Astrocyte (in vitro differentiated cells and primary cell): ENCODE data around the gene SHB.

ENCODE experiments used
- EZH2 ChIP-seq: IDR thresholded peaks from 2 replicates; pipeline ENCODE4 v1.6.1; 2012; ENCODE audit warnings: mild to moderate bottlenecking, low read length, inconsistent platforms; ENCODE audit not compliant: insufficient read depth
- TF ChIP-seq, protein P1 (sequence below): IDR thresholded peaks from 2 replicates; pipeline ENCODE4 v1.5.1; 2011; ENCODE audit warnings: low read depth, mild to moderate bottlenecking, inconsistent platforms, low read length, moderate library complexity; ENCODE audit not compliant: insufficient read depth

DNA sequence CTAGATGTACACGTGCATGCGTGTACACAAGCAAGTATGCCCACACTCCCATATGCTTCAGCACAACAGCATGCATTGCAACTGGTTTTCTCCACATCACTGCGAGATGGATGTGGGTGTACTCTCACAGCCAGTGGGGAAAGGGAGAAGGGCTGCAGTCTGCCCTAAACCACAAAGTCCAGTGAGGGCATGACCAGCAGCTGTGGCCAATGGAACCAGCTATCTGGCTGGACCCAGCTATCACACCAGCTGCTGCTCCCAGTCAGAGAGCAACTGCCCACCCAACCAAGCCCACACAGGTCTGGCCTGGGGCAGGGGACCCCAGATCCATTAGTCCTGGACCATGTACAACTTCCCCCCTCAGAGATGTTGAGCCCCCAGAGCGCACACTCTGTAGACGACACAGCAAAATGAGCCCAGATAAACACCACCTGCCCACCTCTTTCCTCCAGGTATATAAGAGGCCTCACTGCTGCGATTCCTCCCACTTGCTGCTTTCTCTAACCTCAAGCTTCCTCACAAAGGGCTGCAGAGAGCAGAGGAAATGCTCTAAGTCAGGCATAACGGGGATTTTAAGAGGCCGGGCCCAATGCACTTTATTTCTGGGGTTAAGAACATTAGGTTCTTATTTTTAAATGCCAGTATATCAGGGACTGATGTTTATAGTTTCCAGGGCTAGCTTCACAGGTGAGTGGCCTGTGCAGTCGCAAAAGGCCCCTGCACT lies 39.0 kb downstream of the SHB start:
- no peak for TF ChIP-seq EZH2
- TF ChIP-seq, protein P1, sequence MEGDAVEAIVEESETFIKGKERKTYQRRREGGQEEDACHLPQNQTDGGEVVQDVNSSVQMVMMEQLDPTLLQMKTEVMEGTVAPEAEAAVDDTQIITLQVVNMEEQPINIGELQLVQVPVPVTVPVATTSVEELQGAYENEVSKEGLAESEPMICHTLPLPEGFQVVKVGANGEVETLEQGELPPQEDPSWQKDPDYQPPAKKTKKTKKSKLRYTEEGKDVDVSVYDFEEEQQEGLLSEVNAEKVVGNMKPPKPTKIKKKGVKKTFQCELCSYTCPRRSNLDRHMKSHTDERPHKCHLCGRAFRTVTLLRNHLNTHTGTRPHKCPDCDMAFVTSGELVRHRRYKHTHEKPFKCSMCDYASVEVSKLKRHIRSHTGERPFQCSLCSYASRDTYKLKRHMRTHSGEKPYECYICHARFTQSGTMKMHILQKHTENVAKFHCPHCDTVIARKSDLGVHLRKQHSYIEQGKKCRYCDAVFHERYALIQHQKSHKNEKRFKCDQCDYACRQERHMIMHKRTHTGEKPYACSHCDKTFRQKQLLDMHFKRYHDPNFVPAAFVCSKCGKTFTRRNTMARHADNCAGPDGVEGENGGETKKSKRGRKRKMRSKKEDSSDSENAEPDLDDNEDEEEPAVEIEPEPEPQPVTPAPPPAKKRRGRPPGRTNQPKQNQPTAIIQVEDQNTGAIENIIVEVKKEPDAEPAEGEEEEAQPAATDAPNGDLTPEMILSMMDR: no peak
